ENCODE results near the gene RAD51B.
A peak's percentile ranks its signal among the peaks of the same experiment; 100 is the strongest.

The RAD51B gene

GRCh38 chr14:68711561-68712309 lies 892.2 kb downstream of the RAD51B start:
- TF ChIP-seq CTCF (conservative IDR thresholded peaks at IDR 0.05) (no peak), ZFX (IDR thresholded peaks at IDR 0.05) (no peak)
- no peak overlapping the region for H3K27ac ChIP-seq

- H3K27ac ChIP-seq = no peak overlapping the region
- TF ChIP-seq CTCF (conservative IDR thresholded peaks at IDR 0.05) (no peak), ZFX (IDR thresholded peaks at IDR 0.05) (no peak)
These were observed 893.3 kb downstream of the RAD51B start for GRCh38 chr14:68712703-68713370.

GRCh38 chr14:68713782-68714181 lies 894.2 kb downstream of the RAD51B start:
- TF ChIP-seq ZFX (IDR thresholded peaks at IDR 0.05) (no peak), CTCF (conservative IDR thresholded peaks at IDR 0.05) (no peak)
- no peak overlapping the region for H3K27ac ChIP-seq

GRCh38 chr14:68714991-68715924 lies 895.7 kb downstream of the RAD51B start:
- no peak for TF ChIP-seq ZFX (IDR thresholded peaks at IDR 0.05)
- no peak for TF ChIP-seq CTCF (conservative IDR thresholded peaks at IDR 0.05)

GRCh38 chr14:68716698-68717097 lies 897.1 kb downstream of the RAD51B start:
- TF ChIP-seq CTCF (conservative IDR thresholded peaks at IDR 0.05) (no peak), ZFX (IDR thresholded peaks at IDR 0.05) (no peak)
- H3K27ac ChIP-seq = no peak overlapping the region

More at GRCh38 chr14:68714991-68715924, 895.7 kb downstream of the RAD51B start:
- H3K27ac ChIP-seq = no peak overlapping the region

- no peak overlapping the region for H3K27ac ChIP-seq
- TF ChIP-seq CTCF (conservative IDR thresholded peaks at IDR 0.05) (peak; percentile 40), ZFX (IDR thresholded peaks at IDR 0.05) (no peak)
These were observed 898.7 kb downstream of the RAD51B start for GRCh38 chr14:68718023-68718990.

Data from C4-2B (cell line).